H1 (cell line): ENCODE results near the gene EVC2.

Source experiments
- CTCF ChIP-seq, 3 experiments: IDR thresholded peaks; 1 replicate in 2 of 3; 2 replicates in 1 of 3; pipeline versions ENCODE4 v1.5.1 to v1.6.1; 2011; ENCODE audit warnings: low read length in 3 of 3, mild to moderate bottlenecking in 3 of 3, inconsistent platforms in 2 of 3, low read depth in 1 of 3, moderate library complexity in 1 of 3; ENCODE audit not compliant: insufficient read depth in 1 of 3; ENCODE audit errors: control extremely low read depth in 1 of 3
- EGR1 ChIP-seq: IDR thresholded peaks from 2 replicates; pipeline ENCODE4 v1.6.1; 2011; ENCODE audit warnings: low read depth, low read length, borderline replicate concordance
- EZH2 ChIP-seq: fragments of 200-600 bp; sonication (generic); IDR thresholded peaks from 2 replicates; pipeline ENCODE4 v1.7.1; 2012; ENCODE audit warnings: low read depth, mild to moderate bottlenecking, moderate library complexity, low read length, inconsistent platforms; ENCODE audit not compliant: severe bottlenecking
- FOSL1 ChIP-seq: IDR thresholded peaks from 2 replicates; pipeline ENCODE4 v1.6.1; 2011; ENCODE audit warnings: mild to moderate bottlenecking, low read depth, low read length, moderate library complexity; ENCODE audit not compliant: insufficient read depth
- GABPA ChIP-seq: IDR thresholded peaks from 2 replicates; pipeline ENCODE4 v1.6.1; 2011; ENCODE audit warnings: mild to moderate bottlenecking, low read length, moderate library complexity, borderline replicate concordance; ENCODE audit not compliant: insufficient read depth
- POLR2A ChIP-seq, 2 experiments: IDR thresholded peaks; 1 replicate in 1 of 2; 2 replicates in 1 of 2; pipeline ENCODE4 v1.6.1; 2011; ENCODE audit warnings: low read depth in 2 of 2, low read length in 2 of 2, mild to moderate bottlenecking in 2 of 2; ENCODE audit errors: control extremely low read depth in 1 of 2
- POLR2AphosphoS5 ChIP-seq: IDR thresholded peaks from 2 replicates; pipeline ENCODE4 v1.6.1; 2011; ENCODE audit warnings: low read depth, low read length
- SIN3A ChIP-seq, 2 experiments: IDR thresholded peaks in 1 of 2; conservative IDR thresholded peaks in 1 of 2; 2 replicates each; pipeline ENCODE4 v1.6.1; 2011 to 2012; ENCODE audit warnings: low read length in 2 of 2, improper control_type of control experiment in 1 of 2, low read depth in 1 of 2, mild to moderate bottlenecking in 1 of 2
- TEAD4 ChIP-seq: IDR thresholded peaks from 2 replicates; pipeline ENCODE4 v1.6.1; 2012; ENCODE audit warnings: low read depth, low read length, inconsistent platforms, mixed read lengths
- YY1 ChIP-seq: IDR thresholded peaks from 2 replicates; pipeline ENCODE4 v1.6.1; 2011; ENCODE audit warnings: low read depth, mild to moderate bottlenecking, low read length

- TF ChIP-seq CTCF (IDR thresholded peaks at IDR 0.05; ENCODE audit: control extremely low read depth in 1 of 3, insufficient read depth in 1 of 3, low read depth in 1 of 3, low read length in 3 of 3) = no peak
- no peak for TF ChIP-seq POLR2AphosphoS5
- no peak for TF ChIP-seq SIN3A (conservative IDR thresholded peaks at IDR 0.05 in 1 of 2, IDR thresholded peaks at IDR 0.05 in 1 of 2; ENCODE audit: low read depth in 1 of 2, low read length in 2 of 2)
- no peak for TF ChIP-seq YY1
- no peak for TF ChIP-seq POLR2A (IDR thresholded peaks at IDR 0.05; ENCODE audit: control extremely low read depth in 1 of 2, low read depth in 2 of 2, low read length in 2 of 2)
- TF ChIP-seq FOSL1 = no peak
- no peak for TF ChIP-seq TEAD4
- no peak for TF ChIP-seq EZH2
- no peak for TF ChIP-seq GABPA
- TF ChIP-seq EGR1 = no peak
Measured at GRCh38 chr4:5573965-5574364, 134.4 kb downstream of the EVC2 start.
